Measurements from ENCODE around the gene GRAMD1B.

The GRAMD1B gene

DNA sequence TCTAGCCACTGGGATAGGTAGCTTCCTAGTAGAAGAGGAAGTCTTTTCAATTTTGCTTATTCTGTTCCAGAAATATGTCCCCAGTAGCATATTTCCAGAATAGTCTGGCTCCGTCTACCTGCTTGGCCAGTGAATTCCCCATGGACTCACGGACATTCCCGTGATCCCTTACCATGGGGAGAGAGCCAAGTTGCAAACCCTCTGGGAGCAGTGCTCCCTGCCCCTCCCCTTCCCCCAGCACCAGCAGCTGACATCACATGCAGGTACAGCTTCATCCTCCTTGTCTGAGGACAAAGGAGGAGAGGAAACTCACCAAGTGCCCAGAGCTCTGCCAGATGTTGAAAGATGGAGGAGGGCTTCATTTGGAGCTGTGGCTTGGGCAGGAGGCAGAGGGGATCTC lies 61.2 kb downstream of the GRAMD1B start:
- TF ChIP-seq CTCF (IDR thresholded peaks at IDR 0.05; ENCODE audit: insufficient read depth, low read depth, low read length, missing control alignments): no peak
- no peak overlapping the region for H3K4me3 ChIP-seq (ENCODE audit: low read length)
- no peak for DNase-seq (ENCODE audit: low read depth)

- peak; percentile 53 for DNase-seq (ENCODE audit: low read depth)
- no peak overlapping the region for H3K4me3 ChIP-seq (ENCODE audit: low read length)
- TF ChIP-seq CTCF (IDR thresholded peaks at IDR 0.05; ENCODE audit: insufficient read depth, low read depth, low read length, missing control alignments): no peak
Measured at GRCh38 chr11:123493349-123494063, 63.4 kb downstream of the GRAMD1B start.

DNA sequence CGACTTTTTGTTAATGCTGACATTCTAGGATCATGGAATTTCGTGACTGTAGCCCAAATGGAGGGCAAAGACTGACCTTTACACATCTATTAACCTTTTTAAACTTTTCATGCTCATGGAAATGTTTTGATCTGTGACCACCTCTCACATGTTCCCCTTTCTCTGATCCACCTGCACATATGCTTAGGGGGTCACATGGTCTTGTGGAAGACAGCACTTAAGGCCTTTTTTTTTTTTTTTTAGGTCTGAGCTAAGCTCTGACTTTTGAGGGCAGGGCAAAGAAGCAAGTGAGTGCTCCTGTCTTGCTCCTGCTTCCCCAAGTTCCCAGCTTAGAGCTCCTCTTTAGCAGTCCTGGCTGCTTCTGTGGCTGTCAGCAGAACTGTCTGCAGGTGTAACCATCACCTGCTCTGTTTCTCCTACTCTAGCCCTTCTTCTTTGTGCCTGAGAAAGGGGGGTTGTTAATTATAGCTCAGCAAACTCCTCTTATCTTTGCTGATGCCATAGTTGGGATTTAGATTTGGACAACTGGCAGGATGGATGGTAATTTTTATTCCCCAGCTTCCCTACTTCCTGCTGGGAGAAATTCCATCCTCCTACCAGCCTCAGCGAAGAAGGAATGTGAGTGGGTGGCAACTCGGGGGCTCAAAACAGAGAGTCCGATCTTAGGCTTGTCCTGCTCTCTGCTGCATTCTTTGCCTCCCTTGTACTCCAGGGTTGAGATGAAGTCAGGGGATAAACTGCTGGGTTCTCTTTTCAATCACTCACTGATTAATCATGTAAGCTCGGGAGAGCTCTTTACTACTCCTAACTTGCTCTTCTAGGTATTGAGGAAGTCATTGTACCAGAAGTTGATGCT lies 64.4 kb downstream of the GRAMD1B start:
- no peak for TF ChIP-seq CTCF (IDR thresholded peaks at IDR 0.05; ENCODE audit: insufficient read depth, low read depth, low read length, missing control alignments)
- H3K4me3 ChIP-seq (ENCODE audit: low read length): no peak overlapping the region
- DNase-seq (ENCODE audit: low read depth): peak; percentile 22

DNA sequence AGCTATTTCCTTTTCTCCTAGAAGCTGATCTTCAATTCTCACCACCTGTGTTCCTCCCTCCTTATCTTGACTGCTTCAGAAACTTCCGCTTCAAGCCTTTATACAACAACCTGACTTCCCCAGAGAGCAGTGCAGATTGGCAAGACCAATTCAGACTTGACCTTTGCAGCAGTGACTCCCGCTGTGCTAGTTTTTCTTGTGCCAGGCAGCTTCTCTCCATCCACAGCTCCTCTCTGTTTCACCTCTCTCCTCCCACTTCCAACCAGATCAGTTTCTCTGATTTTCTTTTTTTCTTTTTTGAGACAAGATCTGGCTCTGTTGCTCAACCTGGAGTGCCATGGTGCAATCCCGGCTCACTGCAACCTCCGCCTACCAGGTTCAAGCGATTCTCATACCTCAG lies 74.3 kb downstream of the GRAMD1B start:
- no peak overlapping the region for H3K4me3 ChIP-seq (ENCODE audit: low read length)
- no peak for DNase-seq (ENCODE audit: low read depth)
- no peak for TF ChIP-seq CTCF (IDR thresholded peaks at IDR 0.05; ENCODE audit: insufficient read depth, low read depth, low read length, missing control alignments)

GRCh38 chr11:123505546-123506299 lies 75.7 kb downstream of the GRAMD1B start:
- DNase-seq (ENCODE audit: low read depth): no peak
- TF ChIP-seq CTCF (IDR thresholded peaks at IDR 0.05; ENCODE audit: insufficient read depth, low read depth, low read length, missing control alignments): no peak
- H3K4me3 ChIP-seq (ENCODE audit: low read length): no peak overlapping the region

- TF ChIP-seq CTCF (IDR thresholded peaks at IDR 0.05; ENCODE audit: insufficient read depth, low read depth, low read length, missing control alignments): no peak
- no peak for DNase-seq (ENCODE audit: low read depth)
- H3K4me3 ChIP-seq (ENCODE audit: low read length): no peak overlapping the region
Measured at GRCh38 chr11:123507043-123507442, 77.0 kb downstream of the GRAMD1B start.

Measured in epithelial cell of esophagus (primary cell).